Activated CD4-positive, alpha-beta T cell treated with anti-CD3 and anti-CD28 coated beads, Interleukin-2, amount 10 ng/mL, durations not matched to agents 24 days and 14 days (primary cell): ENCODE results near the gene GRID1. TPM values are rescaled to one million over a fixed set of nuclear protein-coding genes. Genes with fewer than 3 reads are reported as not detected.
"Not testable (repeated sequence)": the region's sequence is repeated elsewhere in the genome, so short reads cannot be mapped to it uniquely, and the experiment has no call there.

Experiments
- DNase-seq: peaks from one replicate; pipeline ENCODE4 v3.0.0; 2022
- H3K27ac Mint-ChIP-seq: one replicate; pipeline ENCODE4 v1.8.0; 2022; ENCODE audit warnings: mild to moderate bottlenecking, mixed read lengths
- H3K27me3 Mint-ChIP-seq: one replicate; pipeline ENCODE4 v1.8.0; 2022; ENCODE audit warnings: mixed read lengths
- H3K36me3 Mint-ChIP-seq: one replicate; pipeline ENCODE4 v1.8.0; 2022; ENCODE audit warnings: low read depth, mild to moderate bottlenecking, mixed read lengths
- H3K4me1 Mint-ChIP-seq: one replicate; pipeline ENCODE4 v1.8.0; 2021; ENCODE audit warnings: mixed read lengths
- H3K4me3 Mint-ChIP-seq: one replicate; pipeline ENCODE4 v1.8.0; 2022; ENCODE audit warnings: mild to moderate bottlenecking, moderate library complexity, mixed read lengths
- H3K9me3 Mint-ChIP-seq: one replicate; pipeline ENCODE4 v1.8.0; 2021; ENCODE audit warnings: mixed read lengths
- intact Hi-C: fragments of 100-400 bp; cut with micrococcal nuclease; formaldehyde crosslinking; loops from one replicate; pipeline ENCODE4 v1.15.1; 2023
- total RNA-seq: library from RNA; stranded (reverse); gene quantifications from 2 replicates; pipeline ENCODE4 v1.2.3, GENCODE V29; 2022

Gene GRID1
- total RNA-seq, 1 donor from 2014 or later, result not detected

- intact Hi-C loops, result no loop called here
Observed at GRCh38 chr10:86034710-86035109, 331.9 kb downstream of the GRID1 start.

GRCh38 chr10:86033581-86033980 is 333.0 kb downstream of the GRID1 start:
- Mint-ChIP-seq H3K4me3 (no peak overlapping the region), H3K27me3 (peaks cover 3% of the 10 kb centered on the region), H3K36me3 (no peaks in the 10 kb centered on the region), H3K4me1 (no peaks in the 10 kb centered on the region), H3K27ac (no peak overlapping the region), H3K9me3 (peaks cover 6% of the 10 kb centered on the region)
- no peak for DNase-seq
- intact Hi-C loops, result no loop called here

More at GRCh38 chr10:86034710-86035109, 331.9 kb downstream of the GRID1 start:
- Mint-ChIP-seq H3K27ac (no peak overlapping the region), H3K9me3 (peaks cover 6% of the 10 kb centered on the region), H3K4me1 (no peaks in the 10 kb centered on the region), H3K27me3 (no peaks in the 10 kb centered on the region), H3K36me3 (no peaks in the 10 kb centered on the region), H3K4me3 (no peak overlapping the region)
- DNase-seq, result no peak

DNA sequence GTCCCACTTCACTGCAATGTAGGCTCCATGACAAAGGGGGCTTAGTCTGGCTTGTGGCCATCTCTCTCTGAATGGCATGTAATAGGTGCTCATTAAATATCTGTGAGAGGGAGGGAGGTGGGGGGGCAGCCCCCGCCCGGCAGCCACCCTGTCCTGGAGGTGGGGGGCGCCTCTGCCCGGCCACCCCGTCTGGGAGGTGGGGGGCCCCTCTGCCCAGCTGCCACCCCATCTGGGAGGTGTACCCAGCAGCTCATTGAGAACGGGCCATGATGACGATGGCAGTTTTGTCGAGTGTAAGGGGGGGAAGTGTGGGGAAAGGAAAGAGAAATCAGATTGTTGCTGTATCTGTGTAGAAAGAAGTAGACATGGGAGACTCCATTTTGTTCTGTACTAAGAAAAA is 334.5 kb downstream of the GRID1 start:
- H3K36me3 Mint-ChIP-seq, H3K4me3 Mint-ChIP-seq, DNase-seq, H3K27me3 Mint-ChIP-seq, H3K4me1 Mint-ChIP-seq, intact Hi-C loops, H3K9me3 Mint-ChIP-seq, H3K27ac Mint-ChIP-seq: not testable (repeated sequence)

DNA sequence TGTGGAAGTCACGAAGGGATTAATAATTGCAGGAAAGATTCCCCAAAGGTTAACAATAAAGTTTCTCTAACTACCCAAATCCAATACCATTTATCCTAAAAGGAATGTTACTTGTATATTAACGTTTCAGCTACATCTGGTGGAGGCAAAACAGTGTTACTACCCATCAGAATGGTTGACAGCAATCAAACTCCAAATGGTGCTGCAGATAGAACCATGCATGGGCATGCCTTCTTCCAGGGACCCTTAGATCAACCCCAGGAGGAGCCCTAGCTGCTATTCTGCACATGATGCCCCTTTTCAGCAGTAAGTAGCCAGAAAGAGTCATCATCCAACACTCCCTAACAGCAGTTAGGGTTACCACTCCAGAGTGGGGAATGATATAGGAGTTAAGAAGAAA is 336.3 kb downstream of the GRID1 start:
- Mint-ChIP-seq H3K4me3 (no peak overlapping the region), H3K27me3 (peaks cover 3% of the 10 kb centered on the region), H3K36me3 (no peaks in the 10 kb centered on the region), H3K27ac (no peak overlapping the region), H3K4me1 (no peaks in the 10 kb centered on the region), H3K9me3 (peaks cover 6% of the 10 kb centered on the region)
- intact Hi-C loops, result no loop called here
- DNase-seq, result no peak

GRCh38 chr10:86027346-86027745 is 339.2 kb downstream of the GRID1 start:
- no peak for DNase-seq
- no peak overlapping the region for H3K27ac Mint-ChIP-seq

DNA sequence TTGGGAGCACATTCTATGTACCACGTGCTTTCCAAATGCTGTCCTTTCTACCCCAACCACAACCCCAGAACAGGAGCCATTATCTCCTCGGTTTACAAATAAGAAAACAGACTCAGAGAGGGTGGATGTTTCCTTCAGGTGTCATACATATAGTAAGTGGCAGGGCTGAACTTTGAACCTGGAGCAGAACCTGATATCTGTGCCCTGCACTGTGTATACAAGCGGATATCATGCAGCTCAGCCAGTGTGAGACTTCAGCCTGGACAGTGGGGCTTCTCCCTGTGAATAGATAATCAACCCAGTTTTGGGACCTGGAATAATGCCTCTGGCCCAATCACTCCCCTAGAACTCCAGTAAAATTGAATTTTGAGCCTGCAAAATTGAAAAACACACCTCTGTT is 341.1 kb downstream of the GRID1 start:
- peaks cover 3% of the 10 kb centered on the region for H3K27me3 Mint-ChIP-seq
- intact Hi-C loops, result no loop called here
- no peaks in the 10 kb centered on the region for H3K4me1 Mint-ChIP-seq
- peaks cover 5% of the 10 kb centered on the region for H3K9me3 Mint-ChIP-seq
- no peak overlapping the region for H3K4me3 Mint-ChIP-seq
- H3K27ac Mint-ChIP-seq, result no peak overlapping the region
- no peak for DNase-seq
- no peaks in the 10 kb centered on the region for H3K36me3 Mint-ChIP-seq

More at GRCh38 chr10:86027346-86027745, 339.2 kb downstream of the GRID1 start:
- Mint-ChIP-seq H3K27me3 (peaks cover 3% of the 10 kb centered on the region), H3K4me3 (no peak overlapping the region), H3K4me1 (no peaks in the 10 kb centered on the region), H3K36me3 (no peaks in the 10 kb centered on the region), H3K9me3 (peaks cover 6% of the 10 kb centered on the region)
- intact Hi-C loops, result no loop called here

GRCh38 chr10:86024281-86025041 is 342.1 kb downstream of the GRID1 start:
- Mint-ChIP-seq H3K4me3 (no peak overlapping the region), H3K27me3 (peaks cover 3% of the 10 kb centered on the region), H3K27ac (no peak overlapping the region), H3K4me1 (no peaks in the 10 kb centered on the region), H3K36me3 (no peaks in the 10 kb centered on the region), H3K9me3 (no peaks in the 10 kb centered on the region)
- intact Hi-C loops, result no loop called here
- DNase-seq, result no peak

GRCh38 chr10:86023931-86024280 is 342.7 kb downstream of the GRID1 start:
- no peaks in the 10 kb centered on the region for H3K9me3 Mint-ChIP-seq
- intact Hi-C loops, result no loop called here

DNA sequence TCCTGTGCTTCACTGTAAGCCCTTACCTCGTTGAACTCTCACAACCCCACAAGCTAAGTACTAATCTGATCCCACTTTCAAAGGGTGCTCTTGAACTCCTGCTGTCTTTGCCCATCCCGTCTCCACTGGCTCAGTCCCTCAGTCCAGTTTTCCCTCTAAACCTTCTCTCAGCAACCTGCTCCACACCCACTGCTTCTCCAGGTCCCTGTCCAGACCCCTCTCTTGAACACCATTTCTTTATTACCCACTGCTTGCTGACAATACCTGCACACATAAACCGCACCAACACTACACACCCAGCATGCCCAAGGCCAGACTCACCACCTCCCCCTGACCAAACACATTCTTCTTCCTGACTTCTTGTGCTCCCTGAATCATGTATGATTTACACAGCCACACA is 343.3 kb downstream of the GRID1 start:
- H3K36me3 Mint-ChIP-seq, result no peaks in the 10 kb centered on the region
- intact Hi-C loops, result no loop called here

More at GRCh38 chr10:86023931-86024280, 342.7 kb downstream of the GRID1 start:
- Mint-ChIP-seq H3K4me3 (no peak overlapping the region), H3K36me3 (no peaks in the 10 kb centered on the region), H3K27ac (no peak overlapping the region), H3K27me3 (peaks cover 2% of the 10 kb centered on the region), H3K4me1 (no peaks in the 10 kb centered on the region)
- DNase-seq, result no peak

DNA sequence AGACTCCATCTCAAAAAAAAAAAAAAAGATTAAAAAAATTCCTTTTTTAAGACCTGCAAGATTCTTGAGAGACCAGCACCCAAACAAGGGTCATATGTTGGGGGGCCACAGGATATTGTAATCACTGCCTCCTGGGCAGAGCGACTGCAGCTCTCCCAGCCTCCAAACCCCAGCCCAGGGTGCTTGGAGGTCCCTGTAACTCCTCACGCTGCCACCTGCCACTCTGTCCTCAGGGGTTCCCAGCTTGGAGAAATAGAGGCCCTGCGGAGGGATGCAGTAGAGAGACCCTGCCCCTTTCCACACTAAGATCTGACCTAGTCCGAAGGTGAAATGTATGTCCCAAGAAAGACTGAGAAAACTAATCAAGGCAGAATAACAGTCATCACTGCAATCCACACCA is 343.7 kb downstream of the GRID1 start:
- Mint-ChIP-seq H3K36me3 (no peaks in the 10 kb centered on the region), H3K9me3 (no peaks in the 10 kb centered on the region), H3K27ac (no peak overlapping the region), H3K27me3 (no peaks in the 10 kb centered on the region), H3K4me3 (no peak overlapping the region), H3K4me1 (no peaks in the 10 kb centered on the region)
- no peak for DNase-seq
- intact Hi-C loops, result no loop called here

More for the DNA sequence above, 343.3 kb downstream of the GRID1 start:
- DNase-seq, result no peak
- Mint-ChIP-seq H3K4me1 (no peaks in the 10 kb centered on the region), H3K27ac (no peak overlapping the region), H3K27me3 (no peaks in the 10 kb centered on the region), H3K4me3 (no peak overlapping the region), H3K9me3 (no peaks in the 10 kb centered on the region)

GRCh38 chr10:86020134-86020533 is 346.5 kb downstream of the GRID1 start:
- H3K27ac Mint-ChIP-seq, result no peak overlapping the region
- no peaks in the 10 kb centered on the region for H3K9me3 Mint-ChIP-seq
- H3K4me3 Mint-ChIP-seq, result no peak overlapping the region
- H3K4me1 Mint-ChIP-seq, result no peaks in the 10 kb centered on the region
- no peaks in the 10 kb centered on the region for H3K27me3 Mint-ChIP-seq
- H3K36me3 Mint-ChIP-seq, result no peaks in the 10 kb centered on the region
- intact Hi-C loops, result no loop called here
- no peak for DNase-seq

DNA sequence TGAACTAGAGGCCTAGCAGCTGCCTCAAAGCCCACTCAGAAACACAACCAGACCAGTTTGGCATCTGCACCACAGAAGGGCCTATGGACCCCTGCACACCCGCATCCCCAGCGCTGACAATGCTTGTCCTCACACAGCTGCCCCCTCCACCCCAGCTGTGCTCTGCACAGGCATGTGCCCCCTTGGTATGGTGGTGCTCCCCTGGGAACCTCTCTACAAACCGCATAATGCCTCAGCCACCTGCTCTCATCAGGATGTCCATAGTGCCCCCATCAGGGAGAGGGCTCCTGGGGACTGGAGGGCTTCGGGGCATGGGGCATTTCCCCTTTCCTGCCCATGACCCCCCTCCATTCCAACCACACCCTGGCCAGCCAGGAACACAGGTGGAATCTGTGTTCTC is 347.5 kb downstream of the GRID1 start:
- Mint-ChIP-seq H3K36me3 (no peaks in the 10 kb centered on the region), H3K4me1 (no peaks in the 10 kb centered on the region), H3K4me3 (no peak overlapping the region), H3K27ac (no peak overlapping the region), H3K9me3 (no peaks in the 10 kb centered on the region), H3K27me3 (no peaks in the 10 kb centered on the region)
- intact Hi-C loops, result no loop called here
- no peak for DNase-seq

- Mint-ChIP-seq H3K36me3 (no peaks in the 10 kb centered on the region), H3K27me3 (no peaks in the 10 kb centered on the region), H3K4me3 (no peak overlapping the region), H3K27ac (no peak overlapping the region), H3K9me3 (no peaks in the 10 kb centered on the region), H3K4me1 (no peaks in the 10 kb centered on the region)
- intact Hi-C loops, result no loop called here
- no peak for DNase-seq
Observed at GRCh38 chr10:86018735-86019058, 347.9 kb downstream of the GRID1 start.

DNA sequence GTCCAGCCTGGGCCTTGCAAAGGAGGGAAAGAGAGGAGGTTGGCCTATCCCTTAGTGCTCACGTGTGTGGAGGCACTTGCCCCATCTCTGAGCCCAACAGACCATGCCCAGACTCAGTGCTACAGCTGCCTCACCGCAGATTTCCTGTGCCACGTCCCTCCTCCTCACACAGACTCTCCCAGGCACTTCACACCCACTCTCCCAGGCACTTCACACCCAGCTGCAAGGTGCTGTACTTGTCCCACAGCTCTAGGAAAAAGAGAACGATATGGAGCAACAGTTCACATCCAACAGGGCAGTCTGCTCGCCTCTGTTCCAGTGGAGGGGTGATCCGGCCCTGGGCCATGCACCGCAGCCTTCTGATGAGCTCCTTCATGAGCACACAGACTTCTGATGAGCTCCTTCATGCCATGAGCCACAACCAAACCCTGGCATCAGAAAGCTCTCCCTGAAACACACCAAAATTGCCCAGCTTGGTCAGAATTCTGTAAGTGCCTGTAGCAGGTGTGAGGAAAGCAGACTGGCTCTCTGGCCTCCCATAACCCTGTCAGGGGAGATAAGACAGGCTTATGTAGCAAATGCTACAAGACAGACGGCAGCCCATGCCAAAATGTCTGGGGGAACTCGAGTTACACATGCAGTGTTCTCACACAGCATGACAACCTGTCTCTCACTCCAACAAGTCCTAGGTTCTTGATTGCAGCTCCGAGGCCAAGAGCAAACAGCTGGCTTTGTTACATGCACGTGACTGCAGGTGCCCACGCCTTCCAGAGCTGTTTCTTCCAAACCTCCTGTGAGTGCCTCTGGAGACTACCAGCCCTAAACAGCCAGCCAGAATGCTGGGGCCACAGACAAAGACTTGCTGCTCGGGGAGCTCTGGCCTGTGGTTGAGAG is 348.5 kb downstream of the GRID1 start:
- H3K9me3 Mint-ChIP-seq, result no peaks in the 10 kb centered on the region
- no peaks in the 10 kb centered on the region for H3K4me1 Mint-ChIP-seq
- H3K36me3 Mint-ChIP-seq, result no peaks in the 10 kb centered on the region
- H3K27ac Mint-ChIP-seq, result no peak overlapping the region
- no peak for DNase-seq
- no peak overlapping the region for H3K4me3 Mint-ChIP-seq
- intact Hi-C loops, result no loop called here
- H3K27me3 Mint-ChIP-seq, result peaks cover 2% of the 10 kb centered on the region
